ENCODE measurements around the gene DCUN1D2.

The DCUN1D2 gene

GRCh38 chr13:113518076-113518803 is 27.7 kb upstream of the DCUN1D2 start:
- Histone ChIP-seq H3K27ac (no peak overlapping the region), H3K4me3 (no peak overlapping the region)
- no peak for DNase-seq (ENCODE audit: low spot score)
- TF ChIP-seq CTCF (IDR thresholded peaks at IDR 0.05), result no peak

- Histone ChIP-seq H3K4me3 (no peak overlapping the region), H3K27ac (no peak overlapping the region)
- DNase-seq (ENCODE audit: low spot score), result no peak
- no peak for TF ChIP-seq CTCF (IDR thresholded peaks at IDR 0.05)
Measured at GRCh38 chr13:113514847-113515246, 24.3 kb upstream of the DCUN1D2 start.

- H3K27ac ChIP-seq, result no peak overlapping the region
- no peak for DNase-seq (ENCODE audit: low spot score)
- TF ChIP-seq CTCF (IDR thresholded peaks at IDR 0.05), result no peak
- H3K4me3 ChIP-seq, result no peak overlapping the region
Measured at GRCh38 chr13:113513761-113514160, 23.2 kb upstream of the DCUN1D2 start.

GRCh38 chr13:113511361-113511760 is 20.9 kb upstream of the DCUN1D2 start:
- Histone ChIP-seq H3K27ac (no peak overlapping the region), H3K4me3 (no peak overlapping the region)
- no peak for TF ChIP-seq CTCF (IDR thresholded peaks at IDR 0.05)
- no peak for DNase-seq (ENCODE audit: low spot score)

- Histone ChIP-seq H3K4me3 (no peak overlapping the region), H3K27ac (no peak overlapping the region)
- no peak for DNase-seq (ENCODE audit: low spot score)
- no peak for TF ChIP-seq CTCF (IDR thresholded peaks at IDR 0.05)
Measured at GRCh38 chr13:113510871-113511270, 20.4 kb upstream of the DCUN1D2 start.

GRCh38 chr13:113509989-113510388 is 19.5 kb upstream of the DCUN1D2 start:
- DNase-seq (ENCODE audit: low spot score), result no peak
- H3K4me3 ChIP-seq, result no peak overlapping the region
- TF ChIP-seq CTCF (IDR thresholded peaks at IDR 0.05), result no peak
- H3K27ac ChIP-seq, result no peak overlapping the region

- TF ChIP-seq CTCF (IDR thresholded peaks at IDR 0.05), result no peak
Measured at GRCh38 chr13:113508521-113509254, 18.2 kb upstream of the DCUN1D2 start.

More at GRCh38 chr13:113508521-113509254, 18.2 kb upstream of the DCUN1D2 start:
- H3K4me3 ChIP-seq, result no peak overlapping the region
- no peak overlapping the region for H3K27ac ChIP-seq
- DNase-seq (ENCODE audit: low spot score), result no peak

All from coronary artery (tissue), 2 donors.